ENCODE measurements around the gene ATF1. TPM values are rescaled to one million over a fixed set of nuclear protein-coding genes. Genes with fewer than 3 reads are reported as not detected.
"Not testable (repeated sequence)": the region's sequence is repeated elsewhere in the genome, so short reads cannot be mapped to it uniquely, and the experiment has no call there.

ATF1 gene
- total RNA-seq, 1 donor from 2014 or later, result 47.0 TPM

- ATAC-seq (no peak), DNase-seq (no peak)
- TF ChIP-seq, protein P1, sequence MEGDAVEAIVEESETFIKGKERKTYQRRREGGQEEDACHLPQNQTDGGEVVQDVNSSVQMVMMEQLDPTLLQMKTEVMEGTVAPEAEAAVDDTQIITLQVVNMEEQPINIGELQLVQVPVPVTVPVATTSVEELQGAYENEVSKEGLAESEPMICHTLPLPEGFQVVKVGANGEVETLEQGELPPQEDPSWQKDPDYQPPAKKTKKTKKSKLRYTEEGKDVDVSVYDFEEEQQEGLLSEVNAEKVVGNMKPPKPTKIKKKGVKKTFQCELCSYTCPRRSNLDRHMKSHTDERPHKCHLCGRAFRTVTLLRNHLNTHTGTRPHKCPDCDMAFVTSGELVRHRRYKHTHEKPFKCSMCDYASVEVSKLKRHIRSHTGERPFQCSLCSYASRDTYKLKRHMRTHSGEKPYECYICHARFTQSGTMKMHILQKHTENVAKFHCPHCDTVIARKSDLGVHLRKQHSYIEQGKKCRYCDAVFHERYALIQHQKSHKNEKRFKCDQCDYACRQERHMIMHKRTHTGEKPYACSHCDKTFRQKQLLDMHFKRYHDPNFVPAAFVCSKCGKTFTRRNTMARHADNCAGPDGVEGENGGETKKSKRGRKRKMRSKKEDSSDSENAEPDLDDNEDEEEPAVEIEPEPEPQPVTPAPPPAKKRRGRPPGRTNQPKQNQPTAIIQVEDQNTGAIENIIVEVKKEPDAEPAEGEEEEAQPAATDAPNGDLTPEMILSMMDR (IDR thresholded peaks at IDR 0.05), result no peak
- Histone ChIP-seq H3K4me3 (no peak overlapping the region), H3K36me3 (peaks cover 20% of the 10 kb centered on the region), H3K27ac (no peak overlapping the region), H3K4me1 (no peaks in the 10 kb centered on the region), H3K9me3 (peaks cover 11% of the 10 kb centered on the region), H3K27me3 (ENCODE audit: low read depth) (no peaks in the 10 kb centered on the region)
- intact Hi-C loops (cut with DNase I), result no loop called here
These were observed 39.5 kb downstream of the ATF1 start for GRCh38 chr12:50803230-50803875.

DNA sequence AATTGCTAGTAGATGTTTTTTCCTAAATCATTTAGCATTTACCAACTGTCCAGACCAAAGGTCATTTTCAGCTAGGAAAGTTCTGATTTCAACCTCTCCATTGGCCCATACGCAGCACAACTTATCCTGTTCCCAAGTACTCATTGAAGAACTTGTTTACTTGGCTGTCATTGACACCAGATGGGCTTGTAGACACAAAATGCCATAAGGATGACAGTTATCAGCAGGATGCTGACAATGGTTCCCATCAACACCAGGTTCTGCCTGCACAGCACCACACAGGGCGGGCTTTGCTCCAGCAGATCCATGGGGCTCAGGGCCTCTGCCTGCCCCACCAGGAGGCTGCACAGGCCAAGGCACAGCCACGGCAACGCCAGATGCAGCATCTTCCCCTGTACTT, 42.3 kb downstream of the ATF1 start:
- intact Hi-C loops (cut with DNase I), result no loop called here
- DNase-seq, result no peak

GRCh38 chr12:50809131-50809530, 45.2 kb downstream of the ATF1 start:
- ATAC-seq; H3K9me3 ChIP-seq; H3K27ac ChIP-seq; H3K4me3 ChIP-seq; H3K4me1 ChIP-seq; DNase-seq; intact Hi-C loops (cut with DNase I); H3K27me3 ChIP-seq (ENCODE audit: low read depth): not testable (repeated sequence)
- peaks cover 60% of the 10 kb centered on the region for H3K36me3 ChIP-seq

More for the DNA sequence above, 42.3 kb downstream of the ATF1 start:
- no peak for ATAC-seq
- H3K36me3 ChIP-seq, result peaks cover 31% of the 10 kb centered on the region
- TF ChIP-seq, protein P1 (IDR thresholded peaks at IDR 0.05), result no peak
- no peak overlapping the region for H3K4me3 ChIP-seq
- no peak overlapping the region for H3K27ac ChIP-seq
- no peaks in the 10 kb centered on the region for H3K27me3 ChIP-seq (ENCODE audit: low read depth)
- H3K9me3 ChIP-seq, result no peaks in the 10 kb centered on the region
- H3K4me1 ChIP-seq, result no peaks in the 10 kb centered on the region

GRCh38 chr12:50814921-50815320, 51.0 kb downstream of the ATF1 start:
- intact Hi-C loops (cut with DNase I); DNase-seq: not testable (repeated sequence)
- peaks cover 99% of the 10 kb centered on the region for H3K36me3 ChIP-seq

GRCh38 chr12:50820177-50820576, 56.3 kb downstream of the ATF1 start:
- no peaks in the 10 kb centered on the region for H3K9me3 ChIP-seq
- no peak for DNase-seq
- no peak for ATAC-seq
- intact Hi-C loops (cut with DNase I), result no loop called here
- H3K27ac ChIP-seq, result no peak overlapping the region
- no peaks in the 10 kb centered on the region for H3K27me3 ChIP-seq (ENCODE audit: low read depth)
- H3K36me3 ChIP-seq, result peaks cover 55% of the 10 kb centered on the region
- TF ChIP-seq, protein P1 (IDR thresholded peaks at IDR 0.05), result no peak
- peaks cover 4% of the 10 kb centered on the region for H3K4me1 ChIP-seq
- H3K4me3 ChIP-seq, result no peak overlapping the region

More at GRCh38 chr12:50814921-50815320, 51.0 kb downstream of the ATF1 start:
- H3K27me3 ChIP-seq (ENCODE audit: low read depth); ATAC-seq; H3K27ac ChIP-seq; H3K4me1 ChIP-seq; H3K9me3 ChIP-seq; H3K4me3 ChIP-seq: not testable (repeated sequence)

- H3K4me1 ChIP-seq, result peaks cover 6% of the 10 kb centered on the region
- intact Hi-C loops (cut with DNase I), result no loop called here
- no peak for ATAC-seq
These were observed 58.2 kb downstream of the ATF1 start for GRCh38 chr12:50822082-50822481.

GRCh38 chr12:50823724-50824123, 59.8 kb downstream of the ATF1 start:
- H3K27me3 ChIP-seq (ENCODE audit: low read depth); intact Hi-C loops (cut with DNase I); H3K4me3 ChIP-seq; H3K9me3 ChIP-seq; ATAC-seq; DNase-seq; H3K27ac ChIP-seq; H3K4me1 ChIP-seq: not testable (repeated sequence)
- H3K36me3 ChIP-seq, result peaks cover 20% of the 10 kb centered on the region

More at GRCh38 chr12:50822082-50822481, 58.2 kb downstream of the ATF1 start:
- Histone ChIP-seq H3K27ac (no peak overlapping the region), H3K4me3 (no peak overlapping the region), H3K36me3 (peaks cover 36% of the 10 kb centered on the region), H3K9me3 (no peaks in the 10 kb centered on the region), H3K27me3 (ENCODE audit: low read depth) (no peaks in the 10 kb centered on the region)
- TF ChIP-seq, protein P1 (IDR thresholded peaks at IDR 0.05), result no peak
- DNase-seq, result no peak

All from lower lobe of right lung (tissue), 2 donors.